Stimulated activated CD8-positive, alpha-beta memory T cell treated with anti-CD3 and anti-CD28 coated beads, Interleukin-4, amount 100 ng/mL, for 48 hours (primary cell): Measurements from ENCODE around the gene TMEM267.
"Not testable (repeated sequence)": the region's sequence is repeated elsewhere in the genome, so short reads cannot be mapped to it uniquely, and the experiment has no call there.

Source experiments
- DNase-seq: peaks from one replicate; pipeline ENCODE4 v3.0.0-alpha.2; 2020

TMEM267 gene

GRCh38 chr5:43441575-43441974 is 42.1 kb downstream of the TMEM267 start:
- DNase-seq = not testable (repeated sequence)

- no peak for DNase-seq
Observed at GRCh38 chr5:43437062-43437660, 46.5 kb downstream of the TMEM267 start.

- no peak for DNase-seq
Observed at GRCh38 chr5:43433382-43433781, 50.3 kb downstream of the TMEM267 start.

GRCh38 chr5:43432486-43433375 is 50.9 kb downstream of the TMEM267 start:
- DNase-seq = no peak

- DNase-seq = no peak
Observed at GRCh38 chr5:43429706-43430105, 54.0 kb downstream of the TMEM267 start.

- no peak for DNase-seq
Observed at GRCh38 chr5:43429016-43429415, 54.6 kb downstream of the TMEM267 start.

- DNase-seq = no peak
Observed at GRCh38 chr5:43427306-43427705, 56.4 kb downstream of the TMEM267 start.

GRCh38 chr5:43425983-43426382 is 57.7 kb downstream of the TMEM267 start:
- DNase-seq = no peak

- DNase-seq = not testable (repeated sequence)
Observed at GRCh38 chr5:43423086-43423485, 60.6 kb downstream of the TMEM267 start.

- DNase-seq = no peak
Observed at GRCh38 chr5:43422143-43422542, 61.5 kb downstream of the TMEM267 start.

GRCh38 chr5:43421450-43422133 is 62.1 kb downstream of the TMEM267 start:
- DNase-seq = no peak

GRCh38 chr5:43420241-43420640 is 63.4 kb downstream of the TMEM267 start:
- no peak for DNase-seq

GRCh38 chr5:43418561-43418960 is 65.1 kb downstream of the TMEM267 start:
- no peak for DNase-seq

- DNase-seq = no peak
Observed at GRCh38 chr5:43416803-43417394, 66.8 kb downstream of the TMEM267 start.

GRCh38 chr5:43415935-43416802 is 67.5 kb downstream of the TMEM267 start:
- DNase-seq = no peak

- no peak for DNase-seq
Observed at GRCh38 chr5:43413966-43414365, 69.7 kb downstream of the TMEM267 start.

- DNase-seq = no peak
Observed at GRCh38 chr5:43412644-43413043, 71.0 kb downstream of the TMEM267 start.

GRCh38 chr5:43412156-43412555 is 71.5 kb downstream of the TMEM267 start, which contains the start of gene CCL28:
TSS of gene CCL28 (minus strand) at chr5:43412391. CDS start at chr5:43412316, 75 bp downstream.
- DNase-seq = no peak

GRCh38 chr5:43411495-43411894 is 72.2 kb downstream of the TMEM267 start:
- DNase-seq = no peak

GRCh38 chr5:43410414-43410813 is 73.3 kb downstream of the TMEM267 start:
- no peak for DNase-seq

GRCh38 chr5:43409809-43410271 is 73.8 kb downstream of the TMEM267 start:
- DNase-seq = no peak

GRCh38 chr5:43402524-43403066 is 81.1 kb downstream of the TMEM267 start:
- not testable (repeated sequence) for DNase-seq
